HG02973 (cell line): ENCODE data around the gene KAZN.

Experiments used
- ATAC-seq: cut with Tn5 transposase; IDR thresholded peaks from one replicate; pipeline ENCODE4 v1.9.1; 2021; ENCODE audit warnings: moderate library complexity; ENCODE audit not compliant: unreplicated experiment

The KAZN gene

GRCh38 chr1:14585728-14586127 is 12.8 kb upstream of the KAZN start:
- ATAC-seq: no peak

DNA sequence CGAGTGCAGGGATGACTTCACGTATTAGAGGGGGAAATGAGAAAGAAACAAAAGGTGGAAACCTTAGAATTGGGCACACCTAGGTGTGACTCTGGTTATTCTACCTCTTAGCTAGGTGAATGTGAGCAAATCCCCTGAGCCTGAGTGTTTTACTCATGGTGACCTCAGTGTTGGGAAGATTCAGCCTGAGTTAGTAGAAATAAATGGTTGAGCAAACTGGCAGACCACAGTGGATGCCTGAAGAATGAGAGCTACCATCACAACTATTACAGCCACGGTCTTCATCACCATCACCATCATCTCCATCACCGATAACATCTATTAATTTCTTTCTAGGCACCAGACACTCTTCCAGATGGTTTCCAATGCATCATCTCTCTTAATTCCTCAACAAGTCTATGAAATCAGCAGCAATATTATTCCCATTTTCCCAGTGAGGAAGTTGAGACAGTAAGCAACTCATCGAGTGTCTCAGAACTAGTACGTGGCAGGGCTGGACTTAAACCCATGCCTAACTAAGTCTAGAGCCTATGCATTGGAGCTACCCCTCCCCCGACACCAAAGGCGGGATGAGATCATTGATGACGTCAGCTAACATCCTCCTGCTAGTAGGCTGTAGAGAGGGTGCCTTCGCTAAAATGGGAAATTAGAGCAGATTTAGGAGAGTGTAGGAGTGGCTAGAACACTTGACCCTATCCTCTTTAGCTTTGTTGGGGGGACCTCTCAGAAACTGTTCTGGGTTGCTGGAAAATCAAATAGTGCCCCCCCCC is 7.9 kb upstream of the KAZN start:
- ATAC-seq: no peak

- ATAC-seq: no peak
Observed at GRCh38 chr1:14591600-14591999, 6.9 kb upstream of the KAZN start.

GRCh38 chr1:14592004-14592631 is 6.4 kb upstream of the KAZN start:
- ATAC-seq: no peak

DNA sequence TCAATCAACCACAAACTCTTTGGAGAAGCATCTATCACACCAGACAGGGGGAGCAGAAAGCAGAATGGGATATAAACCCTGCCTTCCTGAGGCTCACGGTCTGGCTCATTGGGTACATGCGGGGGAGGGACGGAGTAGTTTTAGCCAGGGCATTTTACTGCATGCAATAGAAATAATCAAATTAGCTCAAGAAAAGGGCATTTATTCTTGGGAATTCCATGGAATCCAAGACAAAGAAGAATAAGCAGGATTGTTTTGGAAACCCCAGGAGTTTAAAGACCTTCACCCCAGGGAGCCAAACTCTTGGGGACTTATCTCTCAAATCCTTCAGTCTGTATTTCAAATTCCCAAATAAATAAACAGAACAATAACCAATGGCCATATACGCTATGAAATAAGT is 5.2 kb upstream of the KAZN start:
- no peak for ATAC-seq

- ATAC-seq: no peak
Observed at GRCh38 chr1:14594045-14594444, 4.4 kb upstream of the KAZN start.

DNA sequence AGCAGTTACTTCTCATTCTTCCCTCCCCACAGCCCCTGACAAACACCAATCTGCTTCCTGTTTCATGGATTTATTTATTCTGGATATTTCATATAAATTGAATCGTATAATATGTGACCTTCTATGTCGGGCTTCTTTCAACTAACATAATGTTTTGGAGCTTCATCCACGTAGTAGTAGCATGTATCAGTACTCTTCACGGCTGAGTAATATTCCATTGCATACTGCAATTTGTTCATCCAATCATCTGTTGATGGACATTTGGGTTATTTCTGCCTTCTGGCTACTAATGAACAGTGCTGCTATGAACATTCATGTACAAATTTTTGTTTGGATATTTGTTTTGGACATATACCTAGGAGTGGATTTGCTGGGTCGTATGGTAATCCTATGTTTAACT is 1.9 kb upstream of the KAZN start:
- ATAC-seq: no peak

DNA sequence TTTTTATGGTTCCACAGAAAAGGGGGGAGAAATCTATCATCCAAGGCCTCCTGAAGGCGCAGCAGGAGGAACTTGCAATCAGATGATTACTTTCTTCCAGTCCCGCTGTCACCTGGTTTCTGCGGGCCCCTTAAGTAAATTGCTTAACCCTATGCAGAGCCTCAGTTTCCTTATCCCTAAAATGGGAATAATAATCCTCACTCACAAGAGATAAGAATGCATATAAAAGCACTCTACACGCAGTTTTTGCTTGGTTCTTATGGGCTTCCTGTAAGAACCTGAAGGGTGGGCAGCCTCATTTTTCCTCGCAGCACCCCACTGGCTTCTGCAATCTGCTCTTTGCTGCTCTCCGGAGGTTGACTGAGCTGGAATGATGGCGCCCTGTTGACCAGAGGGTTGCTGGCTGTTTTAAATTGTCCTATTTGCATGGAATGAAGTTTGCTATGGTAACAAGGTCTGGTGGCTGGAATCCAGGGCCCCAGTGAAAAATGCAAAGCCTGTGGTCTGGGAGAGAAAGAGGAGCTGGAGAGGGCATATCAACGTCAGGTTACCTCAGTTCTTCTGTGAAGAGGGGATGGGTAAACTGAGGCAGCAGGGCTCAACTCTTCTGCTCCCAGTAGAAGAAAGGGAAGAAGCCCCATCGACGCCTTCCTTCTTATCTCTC is 1.0 kb upstream of the KAZN start:
- ATAC-seq: no peak

DNA sequence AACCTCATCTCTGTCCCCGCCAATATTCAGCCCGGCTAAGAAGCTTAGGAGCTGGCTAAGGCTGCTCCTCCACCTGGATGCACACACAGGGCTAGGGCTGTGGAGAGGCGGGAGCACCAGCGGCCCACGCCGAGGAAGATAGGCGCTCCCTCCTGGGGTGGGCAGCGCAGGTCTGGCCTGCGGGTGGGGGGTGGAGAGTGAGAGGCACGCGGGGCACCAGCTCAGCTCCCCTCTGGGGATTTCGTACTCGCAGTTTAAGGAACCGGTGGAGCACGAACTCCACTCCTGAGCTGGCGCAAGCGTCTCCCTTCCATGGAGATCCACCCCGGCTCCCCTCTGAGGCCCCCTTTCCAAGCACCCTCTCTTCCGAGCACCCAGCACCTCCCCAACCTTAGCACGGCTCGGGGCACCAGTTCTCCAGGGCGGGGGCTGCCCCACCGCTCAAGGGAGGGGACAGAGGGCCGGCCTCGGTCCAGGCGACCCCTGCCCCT is 433 bp upstream of the KAZN start:
- no peak for ATAC-seq

- no peak for ATAC-seq
Observed at GRCh38 chr1:14599183-14599791, 802 bp downstream of the KAZN start.

- ATAC-seq: no peak
Observed at GRCh38 chr1:14599800-14600199, 1.3 kb downstream of the KAZN start.

DNA sequence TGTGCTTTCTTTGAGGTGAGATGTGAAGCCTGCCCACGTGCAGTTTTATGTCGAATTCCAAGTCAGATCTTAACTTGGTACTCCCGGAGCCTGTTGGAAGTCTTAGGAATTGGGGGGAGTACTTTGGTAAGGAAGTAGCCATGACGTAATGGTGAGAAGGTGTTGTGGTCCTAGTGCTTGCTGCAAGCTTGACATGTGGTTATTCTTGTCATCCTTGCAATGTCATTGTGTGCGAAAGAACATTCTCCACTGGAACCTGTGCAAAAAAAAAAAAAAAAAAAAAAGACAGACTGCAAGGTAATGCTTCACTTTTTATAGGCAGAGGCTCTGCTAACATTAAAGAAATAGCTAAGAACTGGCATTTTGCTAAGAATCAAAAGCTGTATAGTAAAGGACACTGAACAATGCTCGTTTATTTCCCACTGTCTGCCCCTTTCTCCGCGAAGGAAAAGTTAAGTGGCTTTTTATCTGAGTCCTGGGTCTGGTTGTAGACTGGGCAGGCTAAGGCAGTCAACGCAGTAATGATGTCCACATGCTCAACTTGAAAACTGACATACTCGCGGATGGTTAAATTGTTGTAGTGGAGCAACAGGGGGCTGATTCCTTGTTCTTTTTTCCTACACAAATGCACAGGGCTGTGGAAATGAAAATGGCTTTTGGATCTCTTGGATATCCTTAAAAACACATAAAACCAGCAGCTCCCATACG is 2.1 kb downstream of the KAZN start:
- no peak for ATAC-seq

GRCh38 chr1:14602136-14602535 is 3.7 kb downstream of the KAZN start:
- ATAC-seq: no peak

GRCh38 chr1:14603645-14604044 is 5.2 kb downstream of the KAZN start:
- ATAC-seq: no peak

DNA sequence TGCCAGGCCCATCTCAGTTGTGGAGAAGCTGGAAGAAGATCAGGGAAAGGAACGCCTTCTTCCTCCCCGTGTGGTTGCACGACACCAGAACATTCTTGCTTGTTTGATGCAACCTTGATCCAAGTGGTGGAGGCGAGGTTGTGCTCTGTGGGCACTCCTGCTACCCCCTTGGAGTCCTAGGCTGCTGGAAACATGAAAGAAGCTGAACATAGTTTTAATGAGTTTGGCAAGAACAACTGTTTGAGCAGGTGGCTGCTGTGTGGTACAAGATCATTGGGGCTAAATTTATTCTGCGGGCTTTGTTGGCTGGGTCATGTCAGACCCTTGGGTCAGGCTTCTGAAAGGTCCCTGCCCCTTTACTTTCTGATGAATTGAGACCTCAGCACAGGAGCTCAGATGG is 5.9 kb downstream of the KAZN start:
- no peak for ATAC-seq

DNA sequence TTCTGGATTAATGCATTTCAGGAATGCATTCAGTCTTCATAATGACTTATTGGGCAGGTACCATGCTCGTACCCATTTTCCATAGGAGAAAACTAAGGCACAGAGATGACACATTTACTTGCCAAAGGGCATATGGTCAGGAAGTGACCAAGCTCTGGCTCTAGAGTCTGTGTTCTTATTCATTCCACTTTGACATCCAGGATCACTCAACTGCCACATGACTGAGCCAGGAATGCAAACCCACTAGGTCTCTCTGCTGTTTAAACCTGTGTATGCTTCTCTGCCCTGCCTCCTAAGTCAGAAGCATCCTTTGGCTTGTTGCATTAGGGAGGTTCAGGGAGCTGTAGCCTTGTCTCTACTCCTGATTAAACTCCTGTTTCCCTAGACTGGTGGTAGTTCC is 7.5 kb downstream of the KAZN start:
- no peak for ATAC-seq

- ATAC-seq: no peak
Observed at GRCh38 chr1:14606632-14607031, 8.1 kb downstream of the KAZN start.

DNA sequence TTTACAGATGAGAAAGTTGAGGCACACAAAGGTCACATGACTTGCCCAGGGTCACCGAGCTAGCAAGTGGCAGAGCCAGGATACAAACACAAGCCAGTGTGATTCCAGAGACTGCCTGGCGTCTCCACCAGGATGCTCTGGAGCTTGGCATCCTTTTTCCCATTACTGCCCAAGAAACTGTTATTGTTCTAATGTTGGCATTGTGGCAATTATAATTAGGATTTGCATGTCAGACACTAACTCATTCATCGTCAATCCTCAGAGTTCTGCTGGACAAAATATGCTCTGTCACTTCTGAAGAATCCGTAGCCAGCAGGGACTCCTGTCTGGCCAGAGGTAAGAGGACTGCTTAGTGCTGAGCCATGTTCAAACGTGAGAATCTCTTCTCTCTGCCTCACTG is 8.8 kb downstream of the KAZN start:
- no peak for ATAC-seq

DNA sequence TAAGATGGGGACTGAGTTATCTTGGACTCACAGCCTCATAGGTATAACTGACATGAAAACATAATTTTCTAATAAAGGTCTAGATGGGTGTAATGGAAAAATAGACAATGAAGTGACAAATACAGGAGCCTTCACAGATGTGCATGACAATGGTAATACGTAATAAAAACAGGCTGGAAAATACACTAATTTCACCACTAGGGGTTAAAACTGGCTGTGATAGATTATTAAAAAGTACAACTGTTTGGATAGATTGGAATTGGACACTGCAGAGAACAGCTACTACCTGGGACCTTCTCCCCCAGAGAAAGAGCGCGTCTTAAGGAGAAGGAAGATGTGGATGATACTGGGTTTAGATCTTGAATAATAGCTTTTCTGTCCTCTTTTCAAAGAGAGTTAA is 9.8 kb downstream of the KAZN start:
- no peak for ATAC-seq

- ATAC-seq: no peak
Observed at GRCh38 chr1:14610761-14611160, 12.3 kb downstream of the KAZN start.

GRCh38 chr1:14611792-14612191 is 13.3 kb downstream of the KAZN start:
- no peak for ATAC-seq
